HCT116 (cell line): ENCODE results near the gene EXOC6B. TPM values are rescaled to one million over a fixed set of nuclear protein-coding genes. Genes with fewer than 3 reads are reported as not detected.

Source experiments
- ATAC-seq: fragments of 200-7000 bp; cut with Tn5 transposase; 2 replicates; pipeline ENCODE4 v1.9.1; 2020; ENCODE audit warnings: mild to moderate bottlenecking, moderate library complexity
- BruUV-seq: library from RNA; stranded (reverse); fragments of 400-500 nt; replicated peaks from 2 replicates; lab custom pipeline; 2021; lab: Mats Ljungman, UMichigan
- CTCF ChIA-PET: fragments of 300-600 bp; sonication (Branson Sonifier 250); formaldehyde crosslinking; loops from one replicate; lab custom pipeline; 2021; ENCODE audit warnings: antibody characterized with exemption; lab: Charles Lee
- POLR2A ChIA-PET: fragments of 300-600, 350-600 bp; sonication (Branson Sonifier 250); formaldehyde crosslinking; loops from one replicate; lab custom pipeline; 2021; ENCODE audit warnings: antibody characterized with exemption; lab: Charles Lee
- RAD21 ChIA-PET, 2 experiments: fragments of 300-600 bp; sonication (Branson Sonifier 250); formaldehyde crosslinking; loops; one replicate each; lab custom pipeline; 2023; ENCODE audit warnings: low total read pairs in 2 of 2; ENCODE audit not compliant: uncharacterized antibody in 2 of 2, unreplicated experiment in 2 of 2, low non-redundant PET in 1 of 2; lab: Charles Lee
- DNase-seq: peaks from one replicate; pipeline ENCODE4 v3.0.0-alpha.2; 2010; ENCODE audit warnings: low read depth, low spot score
- H2AFZ ChIP-seq: fragments of 200-600 bp; shearing (Covaris generic), sonication (generic); 2 replicates; pipeline ENCODE4 v1.6.1; 2017; ENCODE audit warnings: low read depth, mixed run types, mixed read lengths, antibody characterized with exemption, low read length; ENCODE audit not compliant: poor library complexity, severe bottlenecking
- H3K27ac ChIP-seq: 2 replicates; pipeline ENCODE4 v1.5.1; 2012; ENCODE audit warnings: low read depth, low read length
- H3K27me3 ChIP-seq: fragments of 200-600 bp; sonication (generic); 2 replicates; pipeline ENCODE4 v1.6.1; 2016; ENCODE audit warnings: mixed run types, low read length, mixed read lengths; ENCODE audit not compliant: insufficient read depth
- H3K36me3 ChIP-seq, 2 experiments: fragments of 200-500 bp in 1 of 2; fragments of 200-600 bp in 1 of 2; sonication (Bioruptor generic) in 1 of 2; sonication (generic) in 1 of 2; 2 replicates each; pipeline versions ENCODE4 v1.5.1 to v1.6.1; 2014 to 2016; ENCODE audit warnings: low read length in 2 of 2, inconsistent platforms in 1 of 2, mixed read lengths in 1 of 2, mixed run types in 1 of 2; ENCODE audit not compliant: insufficient read depth in 2 of 2, control insufficient read depth in 1 of 2
- H3K4me1 ChIP-seq, 2 experiments: fragments of 200-600 bp in 1 of 2; sonication (generic) in 1 of 2; 2 replicates each; pipeline versions ENCODE4 v1.5.1 to v1.6.1; 2012 to 2017; ENCODE audit warnings: low read length in 2 of 2, inconsistent platforms in 1 of 2, mild to moderate bottlenecking in 1 of 2, mixed read lengths in 1 of 2, mixed run types in 1 of 2, moderate library complexity in 1 of 2; ENCODE audit not compliant: insufficient read depth in 2 of 2, control insufficient read depth in 1 of 2
- H3K4me2 ChIP-seq: fragments of 200-600 bp; sonication (generic); 2 replicates; pipeline ENCODE4 v1.6.1; 2017; ENCODE audit warnings: mixed run types, low read length, mixed read lengths
- H3K4me3 ChIP-seq, 2 experiments: fragments of 200-600 bp in 1 of 2; sonication (generic) in 1 of 2; replicated peaks in 1 of 2; 2 replicates each; pipeline ENCODE4 v1.5.1; 2011 to 2016; ENCODE audit warnings: low read length in 2 of 2, control low read depth in 1 of 2, low read depth in 1 of 2, mild to moderate bottlenecking in 1 of 2, mixed read lengths in 1 of 2, mixed run types in 1 of 2
- H3K79me2 ChIP-seq: fragments of 200-600 bp; sonication (generic); 2 replicates; pipeline ENCODE4 v1.6.1; 2017; ENCODE audit warnings: mild to moderate bottlenecking, mixed run types, low read length, moderate library complexity, mixed read lengths; ENCODE audit not compliant: insufficient read depth
- H3K9ac ChIP-seq: fragments of 200-600 bp; sonication (generic); 2 replicates; pipeline ENCODE4 v1.6.1; 2016; ENCODE audit warnings: low read length, mixed read lengths
- H3K9me2 ChIP-seq: fragments of 200-600 bp; sonication (generic), shearing (Covaris generic); 2 replicates; pipeline ENCODE4 v1.6.1; 2017; ENCODE audit warnings: mixed run types, mild to moderate bottlenecking, moderate library complexity; ENCODE audit not compliant: insufficient read depth
- H3K9me3 ChIP-seq, 2 experiments: fragments of 200-500 bp in 1 of 2; fragments of 200-600 bp in 1 of 2; sonication (Bioruptor generic) in 1 of 2; sonication (generic) in 1 of 2; 2 replicates each; pipeline ENCODE4 v1.6.1; 2014 to 2017; ENCODE audit warnings: low read length in 2 of 2, mixed read lengths in 2 of 2, inconsistent platforms in 1 of 2, low read depth in 1 of 2, mild to moderate bottlenecking in 1 of 2, mixed run types in 1 of 2, moderate library complexity in 1 of 2; ENCODE audit not compliant: control insufficient read depth in 1 of 2, insufficient read depth in 1 of 2
- H4K20me1 ChIP-seq: fragments of 200-600 bp; sonication (generic), shearing (Covaris generic); 2 replicates; pipeline ENCODE4 v1.6.1; 2017; ENCODE audit warnings: mixed run types, mild to moderate bottlenecking, moderate library complexity; ENCODE audit not compliant: insufficient read depth
- ATF3 ChIP-seq: IDR thresholded peaks from 2 replicates; pipeline ENCODE4 v1.6.1; 2012
- CTCF ChIP-seq, 3 experiments: fragments of 200-600 bp in 1 of 3; sonication (generic) in 1 of 3; IDR thresholded peaks in 2 of 3; conservative IDR thresholded peaks in 1 of 3; 2 replicates each; pipeline ENCODE4 v1.5.1; 2012 to 2017; ENCODE audit warnings: low read depth in 2 of 3, low read length in 2 of 3, antibody characterized with exemption in 1 of 3, borderline replicate concordance in 1 of 3, control low read depth in 1 of 3, mild to moderate bottlenecking in 1 of 3, mixed read lengths in 1 of 3, mixed run types in 1 of 3, moderate library complexity in 1 of 3; ENCODE audit not compliant: insufficient read depth in 1 of 3
- EGR1 ChIP-seq: IDR thresholded peaks from 2 replicates; pipeline ENCODE4 v1.6.1; 2012; ENCODE audit warnings: low read depth
- EZH2phosphoT487 ChIP-seq: fragments of 200-600 bp; IDR thresholded peaks from 2 replicates; pipeline ENCODE4 v1.6.1; 2018; ENCODE audit warnings: antibody characterized with exemption, borderline replicate concordance
- JUND ChIP-seq: IDR thresholded peaks from 2 replicates; pipeline ENCODE4 v1.6.1; 2012
- POLR2A ChIP-seq: IDR thresholded peaks from 2 replicates; pipeline ENCODE4 v1.7.0; 2011; ENCODE audit warnings: borderline replicate concordance; ENCODE audit not compliant: insufficient read depth, insufficient read length; ENCODE audit errors: extremely low read depth
- POLR2AphosphoS5 ChIP-seq: IDR thresholded peaks from 2 replicates; pipeline ENCODE4 v1.6.1; 2011; ENCODE audit warnings: mild to moderate bottlenecking, low read depth, low read length, moderate library complexity
- SIN3A ChIP-seq: IDR thresholded peaks from 2 replicates; pipeline ENCODE4 v1.6.1; 2012; ENCODE audit warnings: low read depth
- SP1 ChIP-seq: IDR thresholded peaks from 2 replicates; pipeline ENCODE4 v1.6.1; 2012; ENCODE audit warnings: low read depth
- TCF7L2 ChIP-seq: IDR thresholded peaks from 2 replicates; pipeline ENCODE4 v1.7.0; 2011; ENCODE audit warnings: borderline replicate concordance, inconsistent platforms; ENCODE audit not compliant: insufficient read depth, insufficient read length; ENCODE audit errors: extremely low read depth
- YY1 ChIP-seq: IDR thresholded peaks from 2 replicates; pipeline ENCODE4 v1.6.1; 2011; ENCODE audit warnings: low read length, low read depth, moderate library complexity, mild to moderate bottlenecking; ENCODE audit not compliant: insufficient replicate concordance; ENCODE audit errors: extremely low read depth
- ZNF274 ChIP-seq: fragments of 200-500 bp; sonication (Bioruptor generic); IDR thresholded peaks from 2 replicates; pipeline ENCODE4 v1.6.1; 2014; ENCODE audit warnings: mild to moderate bottlenecking, low read depth, low read length, inconsistent platforms
- intact Hi-C: fragments of 100-400 bp; cut with micrococcal nuclease; formaldehyde crosslinking; loops from 2 replicates; pipeline ENCODE4 v1.10.0; 2022
- total RNA-seq: library from RNA; stranded (reverse); gene quantifications from one replicate; pipeline ENCODE4 v1.2.1, GENCODE V29; 2021; ENCODE audit not compliant: unreplicated experiment
- TF ChIP-seq, protein P1 (sequence below): IDR thresholded peaks from 2 replicates; pipeline ENCODE4 v1.6.1; 2012; ENCODE audit warnings: low read depth
- TF ChIP-seq, protein P2 (sequence below): IDR thresholded peaks from 2 replicates; pipeline ENCODE4 v1.6.1; 2011; ENCODE audit warnings: mild to moderate bottlenecking, low read length, moderate library complexity; ENCODE audit not compliant: insufficient replicate concordance; ENCODE audit errors: extremely low read depth

EXOC6B gene
- total RNA-seq, 1 experiment from 2014 or later = 25.4 TPM

- no peak for TF ChIP-seq EZH2phosphoT487
Measured at GRCh38 chr2:72415781-72416475, 409.9 kb downstream of the EXOC6B start (continued).

GRCh38 chr2:72415241-72415661, 410.6 kb downstream of the EXOC6B start:
- Histone ChIP-seq H3K27ac (no peak overlapping the region), H3K79me2 (no peaks in the 10 kb centered on the region), H3K4me3 (no peak overlapping the region), H3K9ac (no peak overlapping the region), H3K27me3 (no peaks in the 10 kb centered on the region), H3K9me3 (no peaks in the 10 kb centered on the region), H3K9me2 (no peaks in the 10 kb centered on the region), H3K4me1 (no peaks in the 10 kb centered on the region), H2AFZ (no peak overlapping the region), H4K20me1 (no peaks in the 10 kb centered on the region), H3K36me3 (no peaks in the 10 kb centered on the region), H3K4me2 (no peak overlapping the region)
- TF ChIP-seq TCF7L2 (no peak), YY1 (no peak), JUND (no peak), ATF3 (no peak), CTCF (IDR thresholded peaks at IDR 0.05 in 2 of 3, conservative IDR thresholded peaks at IDR 0.05 in 1 of 3; ENCODE audit: borderline replicate concordance in 1 of 3, insufficient read depth in 1 of 3, low read depth in 2 of 3, low read length in 2 of 3) (no peak), POLR2A (no peak), POLR2AphosphoS5 (no peak), ZNF274 (no peak), SIN3A (no peak), SP1 (no peak), EGR1 (no peak)
- TF ChIP-seq, protein P1, sequence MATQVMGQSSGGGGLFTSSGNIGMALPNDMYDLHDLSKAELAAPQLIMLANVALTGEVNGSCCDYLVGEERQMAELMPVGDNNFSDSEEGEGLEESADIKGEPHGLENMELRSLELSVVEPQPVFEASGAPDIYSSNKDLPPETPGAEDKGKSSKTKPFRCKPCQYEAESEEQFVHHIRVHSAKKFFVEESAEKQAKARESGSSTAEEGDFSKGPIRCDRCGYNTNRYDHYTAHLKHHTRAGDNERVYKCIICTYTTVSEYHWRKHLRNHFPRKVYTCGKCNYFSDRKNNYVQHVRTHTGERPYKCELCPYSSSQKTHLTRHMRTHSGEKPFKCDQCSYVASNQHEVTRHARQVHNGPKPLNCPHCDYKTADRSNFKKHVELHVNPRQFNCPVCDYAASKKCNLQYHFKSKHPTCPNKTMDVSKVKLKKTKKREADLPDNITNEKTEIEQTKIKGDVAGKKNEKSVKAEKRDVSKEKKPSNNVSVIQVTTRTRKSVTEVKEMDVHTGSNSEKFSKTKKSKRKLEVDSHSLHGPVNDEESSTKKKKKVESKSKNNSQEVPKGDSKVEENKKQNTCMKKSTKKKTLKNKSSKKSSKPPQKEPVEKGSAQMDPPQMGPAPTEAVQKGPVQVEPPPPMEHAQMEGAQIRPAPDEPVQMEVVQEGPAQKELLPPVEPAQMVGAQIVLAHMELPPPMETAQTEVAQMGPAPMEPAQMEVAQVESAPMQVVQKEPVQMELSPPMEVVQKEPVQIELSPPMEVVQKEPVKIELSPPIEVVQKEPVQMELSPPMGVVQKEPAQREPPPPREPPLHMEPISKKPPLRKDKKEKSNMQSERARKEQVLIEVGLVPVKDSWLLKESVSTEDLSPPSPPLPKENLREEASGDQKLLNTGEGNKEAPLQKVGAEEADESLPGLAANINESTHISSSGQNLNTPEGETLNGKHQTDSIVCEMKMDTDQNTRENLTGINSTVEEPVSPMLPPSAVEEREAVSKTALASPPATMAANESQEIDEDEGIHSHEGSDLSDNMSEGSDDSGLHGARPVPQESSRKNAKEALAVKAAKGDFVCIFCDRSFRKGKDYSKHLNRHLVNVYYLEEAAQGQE = no peak
- TF ChIP-seq, protein P2, sequence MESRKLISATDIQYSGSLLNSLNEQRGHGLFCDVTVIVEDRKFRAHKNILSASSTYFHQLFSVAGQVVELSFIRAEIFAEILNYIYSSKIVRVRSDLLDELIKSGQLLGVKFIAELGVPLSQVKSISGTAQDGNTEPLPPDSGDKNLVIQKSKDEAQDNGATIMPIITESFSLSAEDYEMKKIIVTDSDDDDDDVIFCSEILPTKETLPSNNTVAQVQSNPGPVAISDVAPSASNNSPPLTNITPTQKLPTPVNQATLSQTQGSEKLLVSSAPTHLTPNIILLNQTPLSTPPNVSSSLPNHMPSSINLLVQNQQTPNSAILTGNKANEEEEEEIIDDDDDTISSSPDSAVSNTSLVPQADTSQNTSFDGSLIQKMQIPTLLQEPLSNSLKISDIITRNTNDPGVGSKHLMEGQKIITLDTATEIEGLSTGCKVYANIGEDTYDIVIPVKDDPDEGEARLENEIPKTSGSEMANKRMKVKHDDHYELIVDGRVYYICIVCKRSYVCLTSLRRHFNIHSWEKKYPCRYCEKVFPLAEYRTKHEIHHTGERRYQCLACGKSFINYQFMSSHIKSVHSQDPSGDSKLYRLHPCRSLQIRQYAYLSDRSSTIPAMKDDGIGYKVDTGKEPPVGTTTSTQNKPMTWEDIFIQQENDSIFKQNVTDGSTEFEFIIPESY = no peak
- POLR2A ChIA-PET = no interaction called here
- intact Hi-C loops = no loop called here
- CTCF ChIA-PET = no interaction called here
- DNase-seq (no peak), ATAC-seq (no peak)
- RAD21 ChIA-PET = no interaction called here
- no TSS peak for BruUV-seq
